ENCODE results near the gene HSPA5.
A peak's percentile ranks its signal among the peaks of the same experiment; 100 is the strongest.
"Not testable (repeated sequence)": the region's sequence is repeated elsewhere in the genome, so short reads cannot be mapped to it uniquely, and the experiment has no call there.

Gene HSPA5

DNA sequence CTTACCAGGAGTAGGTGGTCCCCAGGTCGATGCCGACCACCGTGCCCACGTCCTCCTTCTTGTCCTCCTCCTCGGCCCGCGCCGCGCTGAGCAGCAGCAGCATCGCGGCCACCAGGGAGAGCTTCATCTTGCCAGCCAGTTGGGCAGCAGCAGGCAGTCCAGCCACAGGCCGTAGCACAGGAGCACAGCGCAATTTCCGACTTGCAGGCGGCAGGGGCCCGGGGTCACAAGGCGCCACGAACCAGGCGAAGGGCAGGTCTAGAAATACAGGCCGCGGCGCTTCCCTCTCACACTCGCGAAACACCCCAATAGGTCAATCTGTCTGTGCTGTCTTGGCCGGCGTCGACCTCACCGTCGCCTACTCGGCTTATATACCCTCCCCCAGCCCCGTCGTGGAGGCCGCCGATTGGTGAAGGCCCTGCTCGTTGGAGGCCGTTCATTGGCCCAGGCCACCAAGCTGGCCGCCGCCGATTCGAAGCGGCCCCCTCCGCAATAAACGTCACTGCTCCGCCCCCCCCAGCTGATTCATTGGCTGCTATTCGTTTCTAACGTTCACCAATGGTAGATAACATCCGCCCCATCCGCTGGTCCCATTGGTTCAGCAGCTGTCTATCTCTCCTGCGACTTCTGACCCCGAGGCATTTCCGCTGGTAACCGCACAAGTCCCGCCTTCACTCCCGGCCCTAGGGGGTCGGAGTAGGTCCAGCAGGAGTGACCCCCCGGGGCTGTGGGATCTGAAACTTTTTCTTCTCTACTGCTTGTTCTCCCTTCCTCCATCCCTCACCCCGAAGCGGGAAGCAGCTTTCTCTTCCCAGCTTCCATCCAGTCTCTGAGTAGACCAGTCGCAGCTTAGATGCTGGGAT, at the start of gene HSPA5:
TSS of gene HSPA5 (minus strand) at position 344 of the 863 bp plus-strand sequence. CDS start at position 127, 217 bp downstream.
- DNase-seq: peak; percentile 89 to 96

DNA sequence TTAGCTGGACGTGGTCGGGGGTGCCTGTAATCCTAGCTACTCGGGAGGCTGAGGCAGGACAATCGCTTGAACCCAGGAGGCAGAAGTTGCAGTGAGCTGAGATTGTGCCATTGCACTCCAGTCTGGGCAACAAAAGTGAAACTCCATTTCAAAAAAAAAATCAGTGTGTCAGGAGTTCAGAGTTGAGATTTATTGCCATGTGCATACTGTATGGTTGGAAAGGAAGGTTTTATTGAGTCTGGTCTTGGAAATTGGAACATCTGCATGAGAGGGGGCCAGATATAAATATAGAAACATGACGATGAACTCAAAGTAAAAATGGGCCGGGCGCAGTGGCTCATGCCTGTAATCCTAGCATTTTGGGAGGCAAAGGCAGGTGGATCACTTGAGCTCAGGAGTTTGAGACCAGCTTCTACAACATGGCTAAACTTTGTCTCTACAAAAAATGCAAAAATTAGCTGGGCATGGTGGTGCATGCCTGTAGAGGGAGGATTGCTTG, 45.8 kb upstream of the HSPA5 start:
- not testable (repeated sequence) for DNase-seq

- no peak for DNase-seq
Measured at GRCh38 chr9:125284855-125285254, 43.7 kb upstream of the HSPA5 start.

- no peak for DNase-seq
Measured at GRCh38 chr9:125280945-125281344, 39.8 kb upstream of the HSPA5 start.

- DNase-seq: no peak
Measured at GRCh38 chr9:125277411-125277810, 36.3 kb upstream of the HSPA5 start.

DNA sequence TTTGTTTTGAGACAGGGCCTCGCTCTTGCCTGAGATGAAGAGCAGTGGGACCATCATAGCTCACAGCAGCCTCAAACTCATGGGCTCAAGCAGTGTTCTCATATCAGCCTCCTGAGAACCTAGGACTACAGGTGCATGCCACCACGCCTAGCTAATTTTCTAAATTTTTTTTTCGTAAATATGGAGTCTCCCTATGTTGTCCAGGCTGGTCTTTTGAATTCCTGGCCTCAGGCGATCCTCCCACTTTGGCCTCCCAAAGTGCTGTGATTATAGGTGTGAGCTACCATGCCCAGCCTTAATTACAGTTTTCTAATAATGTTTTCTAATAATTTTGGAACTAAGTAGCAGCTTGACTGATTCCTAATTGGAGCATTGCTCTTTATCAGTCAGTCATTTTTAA, 35.6 kb upstream of the HSPA5 start:
- DNase-seq: no peak

GRCh38 chr9:125272697-125273096, 31.6 kb upstream of the HSPA5 start:
- DNase-seq: no peak

DNA sequence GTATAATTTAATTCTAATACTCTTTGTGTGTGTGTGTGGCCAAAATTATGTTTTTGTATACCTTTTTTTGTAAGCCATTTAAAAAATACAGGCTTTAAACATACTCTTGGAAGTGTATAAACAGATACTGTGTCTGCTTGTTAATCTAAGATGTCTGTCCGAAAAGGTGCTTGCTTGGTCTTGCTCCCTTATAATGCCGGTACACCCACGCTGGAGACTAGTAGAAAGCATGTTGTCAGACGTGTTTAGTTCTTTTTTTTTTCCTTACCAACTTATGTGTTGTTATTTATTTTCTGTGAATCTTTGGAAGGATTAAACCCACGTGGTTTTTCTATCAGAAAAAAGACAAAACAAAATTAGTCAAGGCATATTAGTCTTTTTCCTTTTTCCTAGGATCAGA, 29.9 kb upstream of the HSPA5 start:
- DNase-seq: no peak

- no peak for DNase-seq
Measured at GRCh38 chr9:125269014-125269397, 27.9 kb upstream of the HSPA5 start.

DNA sequence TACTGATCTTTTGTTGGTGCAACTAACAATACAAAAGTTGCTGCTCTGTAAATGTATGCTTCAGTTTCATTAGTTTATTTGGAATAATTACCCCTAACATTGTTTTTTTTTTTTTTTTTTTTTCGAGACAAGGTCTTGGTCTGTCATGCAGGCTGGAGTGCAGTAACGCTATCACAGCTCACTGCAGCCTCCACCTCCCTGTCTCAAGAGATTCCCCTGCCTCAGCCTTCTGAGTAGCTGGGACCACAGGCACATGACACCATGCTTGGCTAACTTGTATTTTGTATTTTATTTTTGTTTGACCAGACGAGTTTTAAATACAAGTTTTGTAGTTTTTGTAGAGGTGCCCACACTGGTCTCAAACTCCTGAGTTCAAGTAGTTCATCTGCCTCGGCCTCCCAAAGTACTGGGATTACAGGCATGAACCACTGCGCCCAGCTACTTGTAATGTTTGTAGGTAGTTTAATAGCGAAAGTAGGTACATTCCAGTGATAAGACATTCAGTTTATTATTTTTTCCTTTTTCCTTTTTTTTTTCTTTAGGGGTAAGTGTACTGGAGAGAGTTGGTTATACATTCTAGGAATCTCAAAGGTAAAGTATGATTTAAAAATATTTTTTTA, 27.4 kb upstream of the HSPA5 start:
- no peak for DNase-seq

DNA sequence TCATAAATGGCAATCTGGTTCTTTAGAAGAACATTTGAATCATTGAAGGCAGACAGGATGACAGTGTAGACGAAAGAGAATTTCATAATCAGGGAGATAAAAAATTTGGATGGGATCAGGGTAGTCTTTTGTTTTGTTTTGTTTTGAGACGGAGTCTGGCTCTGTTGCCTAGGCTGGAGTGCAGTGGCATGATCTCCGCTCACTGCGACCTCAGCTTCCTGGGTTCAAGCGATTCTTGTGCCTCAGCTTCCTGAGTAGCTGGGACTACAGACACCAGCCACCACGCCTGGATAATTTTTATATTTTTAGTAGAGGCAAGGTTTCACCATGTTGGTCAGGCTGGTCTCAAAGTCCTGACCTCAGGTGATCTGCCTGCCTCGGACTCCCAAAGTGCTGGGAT, 22.9 kb upstream of the HSPA5 start:
- not testable (repeated sequence) for DNase-seq

DNA sequence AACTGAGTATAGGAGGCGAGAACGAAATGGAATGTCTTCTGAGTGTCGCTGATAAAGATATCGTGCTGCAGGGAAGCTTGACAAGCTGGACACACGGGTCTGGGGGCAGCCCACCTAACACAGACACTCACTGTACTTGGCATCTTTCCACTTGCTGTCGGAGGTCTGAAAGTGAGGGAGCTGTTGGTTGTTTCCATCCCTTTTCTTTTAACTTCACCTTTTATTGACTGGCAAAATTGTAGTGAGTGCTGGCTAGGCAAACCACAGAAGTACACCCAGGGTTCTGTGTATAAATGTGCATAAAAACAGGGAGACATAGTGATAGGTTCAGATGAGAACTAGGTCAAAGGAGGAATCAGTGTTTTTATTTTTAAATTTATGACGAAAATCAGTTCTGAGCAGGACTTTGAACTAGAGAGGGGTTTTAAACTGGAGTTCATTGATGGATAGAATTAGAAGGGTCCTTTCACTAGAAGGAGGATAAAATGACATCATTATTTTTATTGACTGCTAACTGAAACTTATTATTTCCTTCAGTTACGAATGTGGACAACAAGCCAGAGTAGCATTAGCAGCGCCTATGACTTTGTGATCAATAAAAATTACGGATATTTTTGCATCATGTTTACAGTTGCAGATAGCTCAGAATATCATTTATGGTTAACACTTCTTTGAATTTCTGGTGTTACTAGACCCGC, 21.3 kb upstream of the HSPA5 start:
- peak in 1 of 2 experiments; percentile 37 for DNase-seq

GRCh38 chr9:125261501-125262293, 20.6 kb upstream of the HSPA5 start, which contains the start of gene GAPVD1:
Gene GAPVD1 (plus strand): TSS chr9:125261826. CDS start chr9:125298922, 37,096 bp downstream.
- DNase-seq: peak; percentile 80 to 93

GRCh38 chr9:125260561-125260960, 19.4 kb upstream of the HSPA5 start:
- DNase-seq: no peak

GRCh38 chr9:125258832-125259534, 17.8 kb upstream of the HSPA5 start:
- no peak for DNase-seq

- DNase-seq: no peak
Measured at GRCh38 chr9:125258160-125258785, 17.1 kb upstream of the HSPA5 start.

DNA sequence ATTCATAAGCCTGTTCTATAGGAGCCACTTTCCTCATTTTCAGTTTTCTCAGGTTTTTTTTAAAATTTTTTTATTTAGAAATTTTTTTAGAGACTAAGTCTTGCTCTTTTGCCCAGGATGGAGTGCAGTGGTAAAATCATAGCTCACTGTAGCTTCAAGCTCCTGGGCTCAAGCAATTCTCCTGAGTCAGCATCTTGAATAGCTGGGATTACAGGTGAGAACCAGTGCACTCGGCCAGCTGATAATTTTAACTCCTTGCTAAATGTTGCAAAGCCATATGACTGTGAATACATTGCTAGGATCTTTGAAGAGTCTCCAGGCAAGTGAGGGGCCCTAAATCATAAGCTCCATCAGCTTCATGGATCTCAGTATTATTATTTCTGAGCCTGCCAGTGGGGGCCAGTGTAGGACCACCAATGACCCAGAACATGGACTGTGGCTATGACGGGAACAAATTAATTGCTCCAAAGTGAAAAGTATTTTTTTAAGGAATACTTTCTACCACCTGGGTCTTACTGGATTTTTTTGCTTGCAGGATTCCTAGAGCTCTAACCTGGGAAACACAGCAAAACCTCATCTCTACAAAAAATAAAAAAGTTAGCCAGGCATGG, 14.7 kb upstream of the HSPA5 start:
- peak in 1 of 2 experiments; percentile 25 for DNase-seq

DNA sequence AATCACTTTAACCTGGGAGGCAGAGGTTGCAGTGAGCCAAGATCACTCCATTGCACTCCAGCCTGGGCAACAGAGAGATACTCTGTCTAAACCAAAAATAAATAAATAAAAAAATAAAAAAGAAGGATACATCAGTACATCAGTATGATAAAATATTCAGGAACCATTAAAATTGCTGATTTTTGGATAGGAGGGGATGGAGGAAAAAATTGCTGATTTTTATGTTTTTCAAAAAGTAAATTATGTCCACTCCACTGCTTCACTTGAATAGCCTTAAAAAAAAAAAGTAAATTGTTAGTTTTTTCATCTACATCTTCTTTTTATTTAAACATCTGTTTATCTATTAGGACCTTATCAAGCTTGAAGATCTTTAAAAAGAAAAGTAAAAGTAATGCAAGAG, 13.1 kb upstream of the HSPA5 start:
- no peak for DNase-seq

- no peak for DNase-seq
Measured at GRCh38 chr9:125246261-125246667, 5.1 kb upstream of the HSPA5 start.

GRCh38 chr9:125243792-125244260, 2.7 kb upstream of the HSPA5 start:
- DNase-seq: no peak

Data from SW 1271 (cell line).